ENCODE measurements around the gene SLC35F4.

SLC35F4 gene

GRCh38 chr14:57820581-57820980, 45.3 kb downstream of the SLC35F4 start:
- H3K4me3 ChIP-seq (ENCODE audit: low read depth, low read length), result no peak overlapping the region
- no peak for DNase-seq (ENCODE audit: low read depth, low spot score)
- ChIA-PET POLR2A (no interaction called here), CTCF (interaction anchor here (1.1 kb wide), 1 partner anchor 50 kb away, joined by 4 read pairs; no protein-coding TSS in a partner anchor)
- no peak for TF ChIP-seq CTCF (IDR thresholded peaks at IDR 0.05; ENCODE audit: insufficient read depth, low read length, missing control alignments)

GRCh38 chr14:57818511-57818910, 47.4 kb downstream of the SLC35F4 start:
- TF ChIP-seq CTCF (IDR thresholded peaks at IDR 0.05; ENCODE audit: insufficient read depth, low read length, missing control alignments), result no peak
- POLR2A ChIA-PET, result no interaction called here
- no peak for DNase-seq (ENCODE audit: low read depth, low spot score)
- CTCF ChIA-PET, result no interaction called here
- no peak overlapping the region for H3K4me3 ChIP-seq (ENCODE audit: low read depth, low read length)

GRCh38 chr14:57816568-57817284, 49.2 kb downstream of the SLC35F4 start:
- TF ChIP-seq CTCF (IDR thresholded peaks at IDR 0.05; ENCODE audit: insufficient read depth, low read length, missing control alignments), result no peak
- POLR2A ChIA-PET, result no interaction called here
- DNase-seq (ENCODE audit: low read depth, low spot score), result no peak
- CTCF ChIA-PET, result interaction anchor here (0.8 kb wide), 1 partner anchor 258 kb away, joined by 3 read pairs; no protein-coding TSS in a partner anchor
- no peak overlapping the region for H3K4me3 ChIP-seq (ENCODE audit: low read depth, low read length)

GRCh38 chr14:57814726-57815125, 51.2 kb downstream of the SLC35F4 start:
- H3K4me3 ChIP-seq (ENCODE audit: low read depth, low read length), result no peak overlapping the region
- no peak for TF ChIP-seq CTCF (IDR thresholded peaks at IDR 0.05; ENCODE audit: insufficient read depth, low read length, missing control alignments)
- ChIA-PET POLR2A (no interaction called here), CTCF (no interaction called here)
- no peak for DNase-seq (ENCODE audit: low read depth, low spot score)

- no peak for TF ChIP-seq CTCF (IDR thresholded peaks at IDR 0.05; ENCODE audit: insufficient read depth, low read length, missing control alignments)
- CTCF ChIA-PET, result no interaction called here
- no peak for DNase-seq (ENCODE audit: low read depth, low spot score)
- POLR2A ChIA-PET, result no interaction called here
- H3K4me3 ChIP-seq (ENCODE audit: low read depth, low read length), result no peak overlapping the region
These were observed 53.2 kb downstream of the SLC35F4 start for GRCh38 chr14:57812741-57813140.

GRCh38 chr14:57811998-57812546, 53.8 kb downstream of the SLC35F4 start:
- TF ChIP-seq CTCF (IDR thresholded peaks at IDR 0.05; ENCODE audit: insufficient read depth, low read length, missing control alignments), result no peak
- H3K4me3 ChIP-seq (ENCODE audit: low read depth, low read length), result no peak overlapping the region
- no peak for DNase-seq (ENCODE audit: low read depth, low spot score)
- ChIA-PET POLR2A (no interaction called here), CTCF (no interaction called here)

All from AG04449 (cell line).